GM23338 (cell line): ENCODE data around the gene PCNT.

Experiments used
- CREB1 ChIP-seq: fragments of 250-450 bp; sonication (Bioruptor Pico); IDR thresholded peaks from 2 replicates; pipeline ENCODE4 v1.5.0; 2020; ENCODE audit warnings: low read depth, mild to moderate bottlenecking, moderate library complexity
- CTCF ChIP-seq, 2 experiments: fragments of 200-600 bp in 1 of 2; sonication (generic) in 1 of 2; conservative IDR thresholded peaks; 2 replicates each; pipeline versions ENCODE4 v1.5.1 to v1.6.1; 2016 to 2017; ENCODE audit warnings: antibody characterized with exemption in 2 of 2, low read depth in 2 of 2, mild to moderate bottlenecking in 2 of 2, moderate library complexity in 1 of 2
- ETS1 ChIP-seq: IDR thresholded peaks from 2 replicates; pipeline ENCODE4 v1.6.1; 2016; ENCODE audit warnings: antibody characterized with exemption
- EZH2 ChIP-seq: fragments of 200-600 bp; sonication (generic); IDR thresholded peaks from one replicate; pipeline ENCODE4 v1.8.0; 2017; ENCODE audit warnings: antibody characterized with exemption, mild to moderate bottlenecking, low read depth; ENCODE audit not compliant: unreplicated experiment
- EZH2phosphoT487 ChIP-seq: fragments of 200-600 bp; sonication (generic); IDR thresholded peaks from one replicate; pipeline ENCODE4 v1.8.1; 2018; ENCODE audit warnings: antibody characterized with exemption; ENCODE audit not compliant: unreplicated experiment
- JUNB ChIP-seq: IDR thresholded peaks from one replicate; pipeline ENCODE4 v1.6.1; 2016; ENCODE audit warnings: antibody characterized with exemption; ENCODE audit not compliant: unreplicated experiment
- POLR2AphosphoS5 ChIP-seq: IDR thresholded peaks from 2 replicates; pipeline ENCODE4 v1.6.1; 2016; ENCODE audit warnings: antibody characterized with exemption, low read depth
- REST ChIP-seq: IDR thresholded peaks from one replicate; pipeline ENCODE4 v1.6.1; 2018; ENCODE audit warnings: antibody characterized with exemption; ENCODE audit not compliant: unreplicated experiment
- ZNF331 ChIP-seq: fragments of 250-450 bp; sonication (Bioruptor Pico); IDR thresholded peaks from 2 replicates; pipeline ENCODE4 v1.5.0; 2020; ENCODE audit warnings: low read depth, mild to moderate bottlenecking, moderate library complexity

GRCh38 chr21:46301759-46302158, 22.2 kb upstream of the PCNT start:
- TF ChIP-seq REST, result no peak
- TF ChIP-seq CTCF (conservative IDR thresholded peaks at IDR 0.05; ENCODE audit: low read depth in 2 of 2), result no peak
- no peak for TF ChIP-seq CREB1
- no peak for TF ChIP-seq JUNB
- TF ChIP-seq POLR2AphosphoS5, result no peak
- TF ChIP-seq EZH2, result no peak
- no peak for TF ChIP-seq EZH2phosphoT487
- no peak for TF ChIP-seq ZNF331 (CRISPR knock-in tag)
- no peak for TF ChIP-seq ETS1
